ENCODE measurements around the gene MYCBP2.

GRCh38 chr13:77372275-77372674 is 45.4 kb upstream of the MYCBP2 start:
- TF ChIP-seq POLR2A (IDR thresholded peaks at IDR 0.05) (no peak), CTCF (IDR thresholded peaks at IDR 0.05) (no peak)
